Upper lobe of left lung (tissue), 4 donors: ENCODE measurements around the gene PEX13.

Experiments
- CTCF ChIP-seq, 6 experiments: fragments of 450-650 bp in 4 of 6; fragments of 200-600 bp in 2 of 6; sonication (generic) in 2 of 6; IDR thresholded peaks; one replicate each; pipeline ENCODE4 v1.5.1; 2016 to 2019; ENCODE audit warnings: antibody characterized with exemption in 6 of 6
- POLR2A ChIP-seq, 4 donors: fragments of 450-650 bp; IDR thresholded peaks; one replicate each; pipeline ENCODE4 v1.5.1; 2016 to 2017; ENCODE audit warnings: antibody characterized with exemption in 4 of 4, mild to moderate bottlenecking in 2 of 4

- TF ChIP-seq POLR2A (IDR thresholded peaks at IDR 0.05) (no peak), CTCF (IDR thresholded peaks at IDR 0.05) (no peak)
These were observed 37.3 kb upstream of the PEX13 start for GRCh38 chr2:60980071-60980815.
